Fibroblast of upper back skin (primary cell): ENCODE data around the gene CFAP52.
"Not testable (repeated sequence)": the region's sequence is repeated elsewhere in the genome, so short reads cannot be mapped to it uniquely, and the experiment has no call there.

ENCODE experiments used
- DNase-seq: peaks from one replicate; pipeline ENCODE4 v3.0.0-alpha.2; 2013

The CFAP52 gene

DNA sequence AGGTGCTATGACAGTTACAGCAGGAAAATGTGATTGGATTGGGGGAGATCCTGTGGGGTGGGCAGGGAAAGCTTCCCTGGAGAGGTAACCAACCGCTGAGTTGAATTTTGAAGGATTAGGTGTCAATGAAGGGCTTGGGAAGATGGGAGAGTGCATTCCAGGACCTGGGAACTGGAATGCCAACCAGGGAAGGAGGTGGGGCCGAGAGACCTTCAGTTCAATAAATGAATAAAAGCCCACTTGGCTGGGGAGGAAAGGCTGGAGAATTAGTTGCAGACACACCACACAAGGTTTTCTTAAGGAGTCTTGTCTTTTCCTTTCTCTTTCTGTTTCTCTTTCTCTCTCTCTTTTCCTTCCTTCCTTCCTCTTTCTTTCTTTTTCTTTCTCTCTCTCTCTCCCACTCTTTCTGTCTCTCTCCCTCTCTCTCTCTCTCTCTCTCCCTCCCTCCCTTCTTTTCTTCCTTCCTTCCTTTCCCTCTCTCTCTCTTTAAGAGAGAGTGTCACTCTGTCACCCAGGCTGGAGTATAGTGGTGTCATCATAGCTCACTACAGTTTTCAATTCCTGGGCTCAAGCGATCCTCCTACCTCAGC lies 72.2 kb downstream of the CFAP52 start:
- DNase-seq = peak; percentile 40

- DNase-seq = peak; percentile 95
These were observed 82.3 kb downstream of the CFAP52 start for GRCh38 chr17:9658593-9659211.

DNA sequence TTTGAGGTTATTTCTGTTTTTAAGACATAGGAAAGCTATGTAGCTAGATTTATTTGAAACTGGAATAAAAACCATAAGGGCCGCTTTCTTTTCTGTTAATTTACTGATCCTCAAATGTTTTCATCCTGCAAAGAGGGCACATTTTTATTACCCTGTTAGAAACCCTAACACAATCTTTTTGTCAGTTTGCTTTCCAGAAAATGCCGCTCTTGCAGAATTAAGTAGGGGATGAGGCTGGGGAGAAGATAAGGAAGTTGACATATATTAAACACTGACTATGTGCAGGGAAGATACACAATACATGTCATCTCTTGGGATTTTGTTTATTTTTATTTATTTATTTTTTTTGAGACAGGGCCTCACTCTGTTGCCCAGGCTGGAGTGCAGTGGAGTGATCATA lies 84.6 kb downstream of the CFAP52 start:
- DNase-seq = no peak

- DNase-seq = not testable (repeated sequence)
These were observed 87.1 kb downstream of the CFAP52 start for GRCh38 chr17:9663511-9663910.

DNA sequence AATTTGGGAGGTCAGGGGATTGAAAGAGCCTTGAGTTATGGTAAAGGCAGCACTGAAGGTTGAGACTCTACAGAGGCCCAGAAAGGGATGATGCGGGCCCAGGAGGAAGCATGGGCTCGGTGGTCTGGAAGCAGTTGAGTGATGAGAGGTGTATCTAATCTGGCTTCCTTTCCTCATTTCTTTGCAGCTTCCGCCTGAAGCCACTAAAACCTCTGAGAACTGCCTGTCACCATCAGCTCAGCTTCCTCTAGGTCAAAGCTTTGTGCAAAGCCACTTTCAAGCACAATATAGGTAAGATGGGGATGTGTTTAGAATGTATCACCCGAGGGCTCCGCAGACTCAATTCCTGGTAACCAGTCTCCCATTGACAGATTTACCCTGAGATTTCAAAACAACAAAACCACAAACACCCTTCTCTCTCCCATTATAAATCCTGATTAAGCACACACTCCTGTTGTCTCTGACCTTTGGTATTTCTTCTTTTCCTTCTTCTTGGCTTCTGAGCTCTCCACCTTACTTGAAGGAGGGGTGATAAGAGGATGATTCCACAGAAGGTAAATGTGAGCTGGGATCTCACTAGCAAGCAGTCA lies 90.1 kb downstream of the CFAP52 start:
- DNase-seq = no peak

DNA sequence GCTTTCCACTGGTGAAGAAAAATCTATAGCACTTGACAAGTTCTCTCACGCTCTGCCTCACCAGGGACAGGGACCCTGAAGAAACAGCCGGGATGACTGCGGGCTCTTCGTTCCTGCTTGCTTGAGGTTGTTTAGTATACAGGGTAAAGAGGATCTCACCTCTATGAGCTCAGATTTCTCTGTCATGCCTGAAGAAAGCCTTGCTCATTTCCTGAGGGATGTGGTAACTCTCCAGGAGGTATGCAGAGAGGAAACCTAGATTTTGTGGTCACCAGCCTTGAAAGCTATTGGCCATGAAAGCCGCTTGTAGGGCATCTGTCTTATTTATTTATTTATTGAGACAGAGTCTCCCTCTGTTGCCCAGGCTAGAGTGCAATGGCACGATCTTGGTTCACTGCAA lies 92.1 kb downstream of the CFAP52 start:
- DNase-seq = peak; percentile 75

- no peak for DNase-seq
These were observed 93.1 kb downstream of the CFAP52 start for GRCh38 chr17:9669551-9670008.

- no peak for DNase-seq
These were observed 94.2 kb downstream of the CFAP52 start for GRCh38 chr17:9670596-9670995.

DNA sequence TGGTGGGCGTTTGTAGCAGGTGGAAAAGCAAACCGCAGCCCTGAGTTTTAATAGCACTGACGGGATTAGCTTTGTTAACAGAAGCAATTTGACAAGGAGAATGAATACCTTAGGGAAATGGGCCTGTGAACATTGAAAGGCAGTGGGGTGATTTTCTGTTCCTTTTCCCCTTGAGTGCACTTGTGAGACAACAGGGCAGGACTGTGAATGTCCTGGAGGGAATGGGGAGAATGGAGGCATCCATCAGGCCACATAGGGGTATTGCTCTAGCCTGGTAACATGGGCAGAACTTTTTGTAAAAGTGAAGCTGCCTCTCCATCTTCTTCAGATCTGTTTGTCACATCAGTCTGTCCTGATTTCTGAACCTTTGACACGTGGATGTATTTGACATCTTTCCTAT lies 95.1 kb downstream of the CFAP52 start:
- no peak for DNase-seq

- peak; percentile 49 for DNase-seq
These were observed 95.8 kb downstream of the CFAP52 start for GRCh38 chr17:9672266-9672665.

GRCh38 chr17:9672691-9673090 lies 96.2 kb downstream of the CFAP52 start:
- DNase-seq = no peak

- DNase-seq = no peak
These were observed 99.6 kb downstream of the CFAP52 start for GRCh38 chr17:9676084-9676483.

- peak; percentile 77 for DNase-seq
These were observed 100.4 kb downstream of the CFAP52 start for GRCh38 chr17:9676820-9677310.

GRCh38 chr17:9677411-9677810 lies 101.0 kb downstream of the CFAP52 start:
- DNase-seq = no peak

DNA sequence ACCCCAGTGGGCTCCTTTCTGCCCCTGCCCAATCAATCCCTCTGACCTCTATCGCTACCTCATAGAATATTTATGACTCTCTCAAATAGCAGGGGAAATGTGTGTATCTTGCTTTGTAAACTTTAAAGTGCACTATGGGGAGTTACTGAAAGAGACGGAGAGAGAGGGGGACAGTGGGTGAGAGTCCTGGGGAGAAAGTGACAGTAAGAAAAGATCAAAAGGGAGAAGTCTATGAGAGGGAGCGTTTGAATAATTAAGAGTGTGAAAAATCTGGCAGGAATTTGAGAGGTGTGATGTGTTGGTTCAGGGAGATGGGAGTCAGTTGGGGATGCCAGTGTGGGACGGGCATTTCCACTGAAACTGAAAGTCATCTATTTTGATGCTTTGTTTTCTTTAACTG lies 101.5 kb downstream of the CFAP52 start:
- DNase-seq = no peak

DNA sequence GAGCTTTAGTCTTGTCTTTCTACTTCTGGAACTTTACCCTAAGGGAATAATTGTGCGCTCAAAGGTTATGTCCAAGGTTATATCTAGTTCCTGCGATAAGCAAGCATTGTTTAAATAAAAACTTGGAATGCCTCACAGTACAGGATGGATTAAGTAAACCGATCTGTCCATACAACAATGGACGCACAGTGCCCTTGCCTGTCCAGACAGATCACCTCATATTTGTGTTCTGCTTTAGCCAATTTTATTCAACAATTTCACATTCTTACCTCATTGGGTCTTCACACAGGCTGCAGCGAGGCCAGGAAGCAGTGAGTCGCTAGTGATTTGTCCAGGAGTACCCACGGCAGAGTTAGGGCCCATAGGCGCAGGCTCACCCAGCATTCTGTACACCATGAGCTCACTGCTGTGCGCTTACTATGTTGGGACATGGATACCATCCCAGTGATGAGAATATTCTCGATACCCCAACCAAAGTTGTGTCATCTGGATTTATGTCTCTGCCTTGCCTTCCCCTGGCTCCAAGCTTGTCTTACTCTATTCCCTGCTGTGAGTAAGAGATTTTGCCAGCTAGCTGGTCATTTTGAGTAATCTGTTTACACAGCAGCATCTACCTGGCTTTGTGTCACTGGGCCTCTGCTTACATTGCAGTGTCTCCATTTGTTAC lies 108.6 kb downstream of the CFAP52 start:
- peak; percentile 25 for DNase-seq
